Renal cortex interstitium (tissue), 11 donors: ENCODE data around the gene CDH23. TPM values are rescaled to one million over a fixed set of nuclear protein-coding genes. Genes with fewer than 3 reads are reported as not detected.

Experiments
- DNase-seq, 11 donors: peaks; one replicate each; pipeline ENCODE4 v3.0.0-alpha.2; 2013; ENCODE audit warnings: low read depth in 9 of 11, low spot score in 4 of 11; ENCODE audit errors: extremely low read depth in 1 of 11
- polyA plus RNA-seq, 3 donors: library from polyadenylated mRNA; unstranded; fragments of 120-200 nt; gene quantifications; one replicate each; pipeline ENCODE4 v1.2.1, GENCODE V29; 2013; ENCODE audit not compliant: insufficient read length in 3 of 3

The CDH23 gene
- polyA plus RNA-seq, 3 donors, result 0.78 to 2.1 (median 1.0) TPM

DNA sequence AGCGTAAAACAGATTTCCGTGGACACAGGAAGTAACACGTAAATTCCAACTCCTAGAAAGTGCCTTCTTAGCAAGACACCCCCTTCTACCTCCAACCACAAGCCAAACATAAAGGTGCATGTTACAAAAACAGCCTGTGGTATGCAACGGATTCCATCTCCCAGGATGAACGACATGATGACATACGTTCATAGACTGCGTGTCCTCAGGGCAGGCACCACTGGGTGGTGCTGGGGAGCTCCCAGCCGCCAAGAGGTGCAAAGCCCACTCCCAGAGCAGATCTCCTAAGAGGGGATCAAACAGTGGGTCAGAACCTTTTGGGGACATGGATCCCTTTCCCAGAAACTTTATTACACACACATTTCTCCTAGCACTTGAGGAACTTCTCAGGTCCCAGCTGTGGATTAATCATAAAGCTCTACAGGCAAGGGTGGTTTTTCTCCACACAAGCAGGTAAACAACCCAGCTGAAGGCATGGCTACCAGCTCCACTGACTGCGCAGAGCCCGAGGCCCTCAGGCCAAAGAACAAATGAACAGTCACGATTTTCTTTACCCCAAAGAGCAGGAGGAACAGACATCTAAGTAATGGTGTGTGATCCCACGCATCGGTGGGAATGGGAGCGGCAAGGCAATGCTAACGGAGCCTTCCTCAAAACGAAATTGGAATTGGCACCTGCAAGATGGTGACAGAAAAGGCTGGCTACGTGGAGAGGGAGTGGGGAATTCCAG, 440.5 kb downstream of the CDH23 start:
- DNase-seq, result peak in 1 of 11 donors; percentile 17

DNA sequence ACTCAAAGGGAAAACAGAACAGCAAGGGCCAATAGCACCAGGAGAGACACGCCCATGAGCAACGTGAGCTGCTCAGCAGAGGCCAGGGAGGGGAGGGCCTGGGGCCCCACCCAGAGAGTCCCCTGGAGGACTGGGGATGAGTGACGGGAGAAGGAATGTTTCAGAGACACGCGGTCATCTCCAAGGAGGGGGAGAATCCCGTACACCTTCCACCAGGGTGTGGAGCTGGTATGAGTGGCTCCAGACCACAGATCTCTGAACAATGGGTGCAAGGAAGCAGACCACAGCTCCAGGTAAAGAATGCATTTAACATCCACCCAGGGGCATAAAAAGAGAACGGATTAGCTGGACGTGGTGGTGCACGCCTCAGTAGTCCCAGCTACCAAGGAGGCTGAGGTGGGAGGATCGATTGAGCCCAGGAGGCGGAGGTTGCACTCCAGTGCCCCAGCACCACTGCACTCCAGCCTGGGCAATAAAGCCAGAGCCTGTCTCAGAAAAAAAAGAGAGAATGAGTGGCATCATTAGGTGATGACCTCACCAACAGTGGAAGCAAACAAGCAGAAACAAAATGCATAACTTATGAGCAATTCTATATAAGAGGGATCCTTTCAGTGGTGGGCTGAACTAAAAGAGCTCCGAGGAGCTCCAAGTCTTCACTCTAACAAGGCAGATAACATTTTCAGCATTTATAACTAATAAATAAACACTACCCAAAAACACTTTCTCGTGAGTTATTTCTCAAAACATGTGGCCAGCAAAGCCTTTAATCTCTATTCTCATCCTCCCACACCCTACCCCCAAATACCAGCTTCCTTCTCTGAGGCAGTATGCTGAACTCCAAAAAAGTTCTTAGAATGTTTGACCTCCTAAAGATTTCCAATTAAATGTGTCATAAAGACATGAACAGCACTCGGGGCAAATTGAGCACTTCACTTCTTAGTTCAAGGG, 441.8 kb downstream of the CDH23 start:
- no peak for DNase-seq

DNA sequence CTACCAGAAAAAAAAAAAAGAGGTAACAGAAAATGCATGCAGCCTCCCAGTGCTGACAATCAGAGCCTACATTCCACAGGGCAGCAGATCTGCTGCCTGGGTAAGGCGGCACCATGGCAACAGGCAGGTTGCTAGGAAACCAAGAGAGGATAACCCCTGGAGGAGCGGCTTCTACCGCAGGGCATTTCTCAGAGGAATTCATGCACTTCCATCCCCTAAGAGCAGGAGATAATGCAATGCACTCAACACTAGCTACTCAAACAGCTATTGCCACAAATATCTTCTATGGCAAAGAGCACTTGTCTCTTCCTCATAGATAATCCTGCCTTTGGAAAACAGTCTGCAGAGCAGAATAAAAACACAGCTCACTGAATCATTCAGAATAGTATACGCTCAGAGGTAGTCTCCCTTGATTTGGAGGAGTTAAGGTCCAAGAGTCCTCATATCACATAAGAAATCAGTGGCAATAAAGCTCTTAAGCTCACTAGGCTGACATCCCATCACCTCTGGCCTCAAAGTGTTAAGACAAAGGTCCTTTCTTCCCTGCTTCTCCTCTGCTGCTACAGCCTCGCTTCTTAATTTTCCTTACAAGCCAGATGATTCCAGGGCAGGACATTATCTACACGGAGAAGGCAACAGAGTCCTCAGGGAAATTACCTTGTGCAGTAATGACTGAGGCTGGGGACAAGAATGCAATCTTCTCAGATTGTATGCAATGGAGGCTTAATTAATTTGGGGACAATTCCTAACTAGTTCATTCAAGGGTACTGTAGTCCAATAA, 443.6 kb downstream of the CDH23 start:
- DNase-seq, result peak in 10 of 11 donors; percentile 66 to 92 (median 80)

DNA sequence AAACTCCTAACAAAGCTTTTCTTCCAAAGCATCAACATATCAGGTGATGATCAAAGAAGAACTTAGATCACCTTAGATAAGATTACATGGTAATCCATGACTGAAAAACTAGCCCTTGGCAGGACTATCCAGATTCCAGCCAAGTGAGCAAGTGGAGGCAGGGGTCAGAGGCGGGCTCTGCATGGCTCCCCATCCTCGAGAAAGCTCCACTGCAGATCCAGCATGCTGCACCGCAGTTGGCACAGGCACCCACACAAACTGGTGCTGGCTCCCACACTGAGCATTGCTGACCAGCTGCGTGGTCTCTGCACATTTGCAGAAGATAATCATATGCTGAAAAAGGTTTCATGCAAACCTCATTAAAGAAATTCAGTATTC, 444.2 kb downstream of the CDH23 start:
- no peak for DNase-seq

DNA sequence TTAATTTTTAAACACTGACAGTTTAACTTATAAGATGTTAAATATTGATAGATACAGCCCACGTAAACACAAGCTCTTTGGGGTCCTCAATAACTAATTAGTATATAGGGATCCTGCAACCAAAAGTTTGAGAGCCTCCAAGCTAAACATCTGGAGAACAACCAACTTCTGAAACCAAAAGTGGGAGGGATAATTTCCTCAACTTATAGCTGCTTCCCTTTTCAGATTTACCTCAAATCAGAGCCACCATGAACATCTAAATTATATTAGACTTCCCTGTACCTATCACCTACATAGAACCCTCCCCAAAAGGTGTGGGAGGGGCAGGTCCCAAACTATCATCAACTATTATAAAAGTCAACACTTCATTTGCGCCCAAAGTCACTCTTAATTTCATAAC, 445.7 kb downstream of the CDH23 start:
- DNase-seq, result no peak

DNA sequence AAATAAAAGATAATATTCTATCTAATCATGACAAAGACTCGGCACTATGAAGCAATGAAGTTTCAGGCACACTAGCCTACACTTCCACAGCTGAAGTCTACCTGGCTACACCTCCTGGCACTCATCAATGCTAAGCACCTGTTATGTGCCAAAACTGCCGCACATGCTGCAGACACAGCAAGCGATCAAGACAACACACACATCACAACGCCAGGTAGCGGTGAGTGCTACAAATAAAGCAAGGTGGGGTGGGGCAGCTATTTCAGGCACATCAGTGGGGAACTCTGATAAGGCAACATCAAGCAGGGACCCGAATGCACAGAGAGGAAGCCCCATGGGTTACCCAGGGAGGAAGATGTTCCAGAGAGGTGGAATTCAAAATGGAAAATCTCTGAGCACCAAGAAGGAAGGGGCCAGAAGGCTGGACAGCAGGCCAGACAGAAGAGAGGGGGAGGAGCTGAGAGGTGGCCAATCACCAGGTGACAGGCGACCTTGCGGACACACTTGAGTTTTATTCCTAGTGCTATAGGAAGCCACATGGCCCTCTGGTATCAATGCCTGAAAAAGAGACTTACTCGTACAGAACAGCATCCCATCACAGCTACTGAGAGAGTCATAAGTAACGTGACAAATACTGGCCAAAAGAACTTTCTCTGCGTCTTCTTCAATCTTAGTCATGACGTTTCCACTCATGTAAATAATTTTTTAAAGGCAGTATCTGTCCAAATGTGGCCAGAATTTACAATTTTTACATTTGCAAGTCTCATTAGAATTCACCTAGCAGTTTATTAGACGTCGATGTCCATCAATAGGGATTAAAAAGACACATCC, 446.4 kb downstream of the CDH23 start:
- no peak for DNase-seq

DNA sequence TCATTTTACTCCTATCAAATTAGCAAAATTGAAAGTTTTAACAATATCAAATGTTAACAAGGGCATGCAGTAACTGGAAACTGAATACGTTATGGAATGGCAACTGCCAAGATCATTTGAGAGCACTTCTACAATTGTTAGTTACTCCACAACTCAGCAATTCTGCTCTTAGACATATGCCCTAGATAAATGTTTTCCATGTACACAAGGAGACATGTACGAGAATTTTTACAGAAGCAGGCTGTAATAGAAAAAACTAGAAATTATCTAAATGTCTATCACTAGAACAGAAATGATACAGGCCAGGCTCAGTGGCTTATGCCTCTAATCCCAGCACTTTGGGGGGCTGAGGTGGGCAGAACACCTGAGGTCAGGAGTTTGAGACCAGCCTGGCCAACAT, 447.4 kb downstream of the CDH23 start:
- no peak for DNase-seq

DNA sequence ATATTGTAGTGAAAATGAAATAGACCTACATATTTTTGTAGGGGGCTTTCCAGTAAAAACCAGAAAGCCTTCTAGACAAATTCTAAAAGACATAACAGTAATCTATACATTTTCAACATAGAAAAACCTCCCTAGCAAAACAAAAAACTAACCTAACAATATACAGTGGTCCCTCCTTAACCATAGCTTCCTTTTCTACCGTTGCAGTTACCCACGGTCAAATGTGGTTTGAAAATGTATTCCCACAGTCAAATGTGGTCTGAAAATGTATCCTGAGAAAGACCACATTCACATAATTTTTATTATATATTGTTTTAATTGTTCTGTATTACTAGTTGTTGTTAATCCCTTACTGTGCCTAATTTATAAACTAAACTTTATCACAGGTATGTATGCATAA, 448.0 kb downstream of the CDH23 start:
- no peak for DNase-seq

DNA sequence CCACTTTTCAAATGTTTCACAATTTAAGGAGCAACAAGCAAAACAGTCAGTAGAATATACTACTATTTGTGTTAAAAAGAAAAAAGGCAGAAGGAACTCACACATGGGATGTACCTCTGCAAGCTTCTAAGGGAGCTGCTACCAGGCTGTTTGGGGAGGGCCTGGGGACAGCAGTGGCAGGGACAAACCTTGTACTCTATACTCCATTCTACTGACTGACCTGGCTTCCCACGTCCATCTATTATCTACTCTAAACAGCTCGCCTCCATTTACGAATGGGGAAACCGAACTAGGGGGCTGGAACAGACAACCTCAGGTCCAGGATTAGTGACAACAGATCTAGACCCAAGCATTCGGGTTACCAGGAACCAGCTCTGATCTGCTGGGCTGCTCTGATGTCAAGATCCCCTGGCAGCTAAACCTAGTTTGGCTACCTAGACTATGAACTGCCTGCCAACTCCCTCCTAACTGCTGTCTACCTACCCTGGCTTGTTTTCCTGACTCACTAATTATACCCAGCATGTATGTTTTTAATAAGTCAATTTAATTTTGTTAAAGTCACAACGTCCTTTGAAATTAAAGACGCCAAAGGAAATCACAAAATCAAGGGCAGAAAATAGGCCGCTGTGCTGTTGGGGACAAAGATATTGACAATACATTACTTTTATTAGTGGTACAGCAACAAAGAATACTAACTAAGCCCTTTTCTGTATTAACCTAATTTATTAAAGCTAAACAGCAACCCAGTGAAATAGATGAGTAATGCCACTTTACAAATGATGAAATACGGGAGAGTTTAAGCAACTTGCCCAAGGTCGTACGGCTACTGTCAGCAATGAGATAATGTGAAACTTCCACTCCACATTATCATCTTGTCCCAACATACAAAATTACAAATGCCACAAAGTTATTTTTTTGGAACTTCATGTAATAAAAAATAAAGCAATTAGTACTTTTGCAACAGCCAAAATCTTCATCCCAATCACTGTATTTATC, 449.0 kb downstream of the CDH23 start:
- no peak for DNase-seq

DNA sequence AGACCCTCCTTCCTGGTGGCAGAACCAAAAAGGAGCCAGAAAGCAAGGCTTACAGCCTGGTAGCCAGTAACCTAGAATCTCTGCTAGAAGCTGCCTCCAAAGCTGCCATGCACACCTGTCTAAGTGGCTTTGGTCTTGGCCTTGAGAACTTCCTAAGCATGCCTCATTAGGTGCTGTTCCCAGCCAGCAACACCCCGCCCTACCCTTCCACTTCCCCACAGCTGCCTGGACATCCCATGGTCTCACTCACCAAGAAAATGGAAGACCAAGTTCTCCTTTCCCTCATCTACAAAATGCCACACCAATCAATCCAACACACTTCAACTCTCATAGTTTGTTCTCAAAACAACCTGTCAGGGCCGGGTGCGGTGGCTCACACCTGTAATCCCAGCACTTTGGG, 450.1 kb downstream of the CDH23 start:
- no peak for DNase-seq

DNA sequence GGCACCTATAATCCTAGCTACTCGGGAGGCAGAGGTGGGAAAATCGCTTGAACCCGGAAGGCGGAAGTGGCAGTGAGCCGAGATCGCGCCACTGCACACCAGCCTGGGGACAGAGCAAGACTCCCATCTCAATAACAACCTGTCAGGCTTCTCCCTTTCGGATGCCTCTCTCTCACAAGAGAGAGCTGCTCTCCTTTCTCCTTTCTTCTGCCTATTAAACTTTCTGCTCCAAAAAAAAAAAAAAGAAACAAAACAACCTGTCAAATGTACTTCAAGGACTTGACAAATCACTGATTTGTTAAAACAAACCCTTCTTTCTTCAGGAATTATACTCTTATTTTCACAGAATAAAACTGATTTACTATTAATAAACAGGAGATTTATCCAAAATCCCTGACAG, 450.7 kb downstream of the CDH23 start:
- DNase-seq, result no peak

DNA sequence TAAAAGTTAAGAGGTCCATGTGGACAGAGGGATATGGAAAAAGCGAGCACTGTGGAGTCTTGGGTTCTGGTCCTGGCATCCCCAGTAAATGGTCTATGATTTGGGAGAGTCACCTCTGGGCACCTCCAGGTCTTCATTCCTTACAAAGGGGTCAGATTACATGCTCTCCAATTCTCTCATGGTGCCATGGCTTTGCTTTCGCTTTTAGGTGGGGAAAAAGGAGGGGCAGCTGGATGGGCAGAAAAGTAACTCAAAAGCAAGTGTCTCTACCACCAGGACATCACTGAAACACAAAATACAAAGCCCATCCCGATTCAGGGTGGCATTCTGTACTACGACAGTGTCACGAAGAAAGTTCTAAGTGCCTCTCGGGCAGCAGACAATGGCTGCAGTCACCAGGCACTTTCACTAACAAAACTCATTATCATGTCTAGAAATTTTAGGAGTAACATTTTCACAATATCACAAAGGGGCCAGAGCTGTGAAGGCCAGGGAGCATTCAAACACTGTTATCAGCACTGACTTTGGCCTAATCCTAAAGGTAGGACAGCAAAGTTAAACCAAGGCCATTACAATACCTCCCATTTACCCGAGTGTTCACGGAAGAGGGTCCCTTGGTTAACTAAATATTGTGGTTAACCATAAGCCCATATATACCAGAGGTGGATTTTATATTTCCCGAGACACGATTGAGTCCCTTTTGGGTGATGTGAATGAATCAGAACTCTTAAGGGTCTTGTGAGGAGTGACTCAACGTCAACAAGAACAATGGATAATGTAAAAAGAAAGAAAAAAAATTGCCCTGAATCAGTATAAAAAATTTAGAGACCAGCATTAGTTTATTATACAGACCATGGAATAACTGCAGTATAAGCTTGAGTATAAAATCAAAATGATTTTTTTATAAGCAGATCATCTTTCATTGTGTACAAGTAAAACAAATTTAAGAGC, 451.9 kb downstream of the CDH23 start:
- DNase-seq, result no peak

DNA sequence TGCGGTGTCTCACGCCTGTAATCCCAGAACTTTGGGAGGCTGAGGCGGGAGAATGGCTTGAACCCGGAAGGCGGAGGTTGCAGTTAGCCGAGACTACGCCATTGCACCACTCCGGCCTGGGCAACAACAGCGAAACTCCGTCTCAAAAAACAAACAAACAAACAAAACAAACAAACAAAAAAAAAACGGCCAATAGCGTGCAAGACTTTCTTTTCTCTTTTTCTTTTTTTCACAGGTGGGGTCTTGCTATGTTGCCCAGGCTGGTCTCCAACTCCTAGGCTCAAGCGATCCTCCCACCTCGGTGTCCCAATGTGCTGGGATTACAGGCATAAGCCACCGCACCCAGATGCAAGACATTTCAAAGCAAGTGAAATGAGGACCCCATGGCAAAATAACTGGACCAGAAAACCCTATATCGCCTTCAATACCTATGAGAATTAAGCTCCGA, 452.8 kb downstream of the CDH23 start:
- DNase-seq, result no peak

DNA sequence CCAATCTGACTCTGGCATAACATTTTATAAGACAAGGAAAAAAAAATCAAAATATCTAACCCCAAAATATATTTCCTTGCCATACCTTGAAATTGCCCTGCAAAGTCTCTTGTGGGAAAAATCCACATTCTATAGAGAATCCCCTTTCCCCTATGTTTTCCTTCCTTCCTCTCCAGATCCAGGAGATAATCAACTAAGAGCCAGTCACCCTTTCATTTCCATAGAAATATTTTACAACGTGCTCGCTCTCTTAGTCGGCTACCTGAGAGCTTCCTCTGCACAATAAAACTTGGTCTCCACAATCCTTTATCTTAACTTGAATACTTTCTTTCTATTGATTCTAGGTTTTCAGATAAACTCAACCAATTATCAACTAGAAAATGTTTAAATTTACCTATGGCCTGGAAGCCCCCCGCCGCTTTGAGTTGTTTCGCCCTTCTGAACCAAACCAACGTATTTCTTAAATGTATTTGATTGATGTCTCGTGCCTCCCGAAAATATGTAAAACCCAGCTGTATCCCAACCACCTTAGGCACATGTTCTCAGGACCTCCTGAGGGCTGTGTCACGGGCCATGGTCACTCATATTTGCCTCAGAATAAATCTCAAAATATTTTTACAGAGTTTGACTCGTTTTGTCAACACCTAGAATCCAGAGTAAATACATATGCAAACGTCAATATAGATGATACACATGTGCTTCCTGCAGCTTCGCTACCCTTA, 453.5 kb downstream of the CDH23 start:
- no peak for DNase-seq

DNA sequence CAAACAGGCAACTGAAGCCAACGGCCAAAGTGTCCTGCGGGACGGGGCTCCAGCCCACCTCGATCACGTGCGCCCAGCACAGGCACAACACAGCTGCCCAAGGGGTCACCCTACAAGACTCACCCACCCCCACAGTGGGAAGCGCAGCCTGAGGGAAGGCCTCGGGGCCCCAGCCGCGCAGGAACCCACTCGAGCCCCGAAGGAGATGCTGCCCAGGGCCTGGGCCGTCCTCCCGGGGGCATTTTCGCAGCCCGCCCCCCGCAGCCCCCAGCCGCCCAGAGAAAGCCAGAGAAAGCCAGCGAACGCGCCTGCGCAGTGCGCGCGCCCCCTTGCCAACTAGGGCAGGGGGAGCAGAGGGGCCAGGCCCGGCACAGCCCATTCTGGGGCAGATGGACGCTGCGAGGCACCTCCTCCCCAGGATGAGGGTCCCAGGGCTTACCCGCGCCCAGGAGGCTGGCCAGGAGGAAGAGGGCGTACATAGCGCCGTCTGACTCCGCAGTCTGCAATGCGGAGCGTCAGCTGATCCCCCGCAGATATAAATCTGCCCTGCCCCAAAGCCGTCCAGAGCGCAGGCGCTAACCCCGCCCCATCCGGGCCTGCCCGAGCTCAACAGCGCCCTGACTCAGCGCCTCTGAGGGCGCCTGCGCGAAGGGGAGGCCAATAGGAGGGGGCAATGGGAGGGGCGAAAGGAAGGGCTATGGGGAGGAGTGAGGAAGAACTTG, 454.2 kb downstream of the CDH23 start, which contains the start of gene PSAP:
Gene PSAP (minus strand): TSS at position 509 of the 722 bp plus-strand sequence. CDS start 30 bp downstream, at position 479.
- DNase-seq, result peak; percentile 93 to 99 (median 97)
